Mesodermal cell (in vitro differentiated cells): ENCODE results near the gene TBP.
"Not testable (repeated sequence)": the region's sequence is repeated elsewhere in the genome, so short reads cannot be mapped to it uniquely, and the experiment has no call there.

Experiments used
- H3K27ac ChIP-seq: 2 replicates; pipeline ENCODE4 v1.7.0; 2013; ENCODE audit warnings: mild to moderate bottlenecking, low read depth, low read length, moderate library complexity; ENCODE audit not compliant: severe bottlenecking
- H3K36me3 ChIP-seq: 2 replicates; pipeline ENCODE4 v1.7.1; 2013; ENCODE audit warnings: mild to moderate bottlenecking, low read length, moderate library complexity; ENCODE audit not compliant: control insufficient read depth, insufficient read depth
- H3K4me1 ChIP-seq: one replicate; pipeline ENCODE4 v1.7.1; 2013; ENCODE audit warnings: mild to moderate bottlenecking, low read length; ENCODE audit not compliant: insufficient read depth, control insufficient read depth, poor library complexity, severe bottlenecking
- H3K4me3 ChIP-seq: 2 replicates; pipeline ENCODE4 v1.7.0; 2013; ENCODE audit warnings: low read length, control low read depth, mild to moderate bottlenecking; ENCODE audit not compliant: insufficient read depth, poor library complexity, severe bottlenecking; ENCODE audit errors: extremely low read depth
- H3K9me3 ChIP-seq: 2 replicates; pipeline ENCODE4 v1.7.1; 2013; ENCODE audit warnings: mild to moderate bottlenecking, low read length, moderate library complexity; ENCODE audit not compliant: control insufficient read depth
- WGBS, 2 experiments: methylation state at CpG; one replicate each; pipeline ENCODE4 v1.1.5; 2013; ENCODE audit warnings: missing lambda C conversion rate in 2 of 2; ENCODE audit not compliant: insufficient coverage in 2 of 2; 5-methylcytosine and 5-hydroxymethylcytosine counted together

Gene TBP

GRCh38 chr6:170516783-170517616 is 37.2 kb upstream of the TBP start:
- Histone ChIP-seq H3K27ac (no peak overlapping the region), H3K9me3 (no peaks in the 10 kb centered on the region), H3K36me3 (no peaks in the 10 kb centered on the region), H3K4me1 (no peaks in the 10 kb centered on the region), H3K4me3 (no peak overlapping the region)
- WGBS, 2 experiments, result 17% methylated on average over 3 of the region's 4 CpGs; no CpG with 5 or more reads in 1 of the 2 experiments

DNA sequence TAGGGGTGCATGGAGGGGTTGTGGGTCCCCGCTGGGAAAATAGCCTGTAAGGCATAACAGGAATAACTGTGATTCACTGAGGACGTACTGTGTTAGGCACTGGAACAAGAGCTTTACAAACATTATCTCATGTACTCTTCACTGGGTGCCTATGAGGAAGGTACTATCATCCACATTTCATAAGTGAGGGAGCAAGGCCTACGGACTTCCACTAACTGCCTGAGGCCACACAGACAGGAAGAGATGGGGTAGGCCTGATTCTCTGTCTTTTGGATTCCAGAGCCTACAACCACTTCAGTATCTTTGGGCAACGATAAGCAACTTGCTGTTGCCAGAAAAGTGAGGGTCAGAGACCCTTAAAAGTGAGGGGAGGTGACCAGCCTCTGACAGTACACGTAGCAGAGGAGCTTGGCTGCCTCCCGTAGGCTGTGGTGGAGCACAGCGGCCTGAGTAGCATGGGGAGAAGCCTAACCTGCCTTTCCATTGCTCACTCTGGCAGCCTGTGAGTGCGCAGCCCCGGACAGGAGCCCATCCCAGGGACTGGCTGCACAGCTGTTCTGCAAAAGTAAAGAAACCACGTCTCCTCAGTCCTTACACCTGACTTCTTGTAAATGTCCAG is 31.5 kb upstream of the TBP start:
- 71 to 78% methylated on average over 8 to 10 of the region's 10 CpGs for WGBS, 2 experiments
- no peaks in the 10 kb centered on the region for H3K36me3 ChIP-seq
- H3K4me1 ChIP-seq, result peaks cover 5% of the 10 kb centered on the region
- H3K4me3 ChIP-seq, result no peak overlapping the region
- H3K9me3 ChIP-seq, result no peaks in the 10 kb centered on the region
- H3K27ac ChIP-seq, result no peak overlapping the region

DNA sequence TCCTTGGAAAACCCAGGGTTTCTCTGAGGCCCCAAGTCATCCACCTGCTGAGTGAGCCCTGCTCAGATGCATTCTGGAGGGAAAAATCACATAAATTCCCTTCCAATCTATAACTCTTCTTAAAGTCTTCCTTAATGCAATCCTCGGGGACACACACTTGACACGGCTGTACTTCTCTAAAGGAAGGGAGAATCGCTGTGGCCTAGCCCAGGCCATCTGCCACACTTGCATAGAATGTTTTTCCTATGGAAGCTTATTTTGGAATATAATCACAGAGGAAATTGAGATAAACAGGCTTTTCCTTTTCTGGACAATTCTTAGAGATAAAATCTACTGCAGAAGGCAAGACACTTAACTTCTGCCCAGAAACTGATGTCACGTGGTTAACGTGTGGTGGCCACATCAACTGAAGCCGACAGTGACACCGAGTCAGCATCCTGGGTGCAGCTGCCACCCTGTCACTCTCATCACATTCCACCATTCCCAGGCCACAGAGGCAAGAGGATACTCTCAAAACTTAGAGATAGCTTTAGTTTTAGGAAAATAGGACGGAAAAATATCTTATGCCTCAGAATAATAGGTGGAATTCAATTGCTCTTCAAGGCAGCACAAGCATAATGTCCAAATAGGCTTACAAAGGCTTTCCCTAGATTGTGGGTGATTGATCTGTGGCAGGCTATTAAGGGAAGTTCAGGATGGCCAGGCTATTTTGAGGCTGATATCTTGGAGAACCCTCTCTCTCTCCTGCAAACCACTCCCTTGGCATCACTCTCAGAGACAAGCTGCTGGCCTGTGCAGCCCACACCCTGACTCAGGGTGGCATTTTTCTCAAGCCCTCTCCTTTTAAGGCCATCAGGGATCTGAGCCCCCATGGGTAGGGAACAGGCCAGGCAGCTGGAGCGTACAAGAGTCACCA is 30.7 kb upstream of the TBP start:
- peaks cover 5% of the 10 kb centered on the region for H3K4me1 ChIP-seq
- H3K36me3 ChIP-seq, result no peaks in the 10 kb centered on the region
- WGBS, 2 experiments, result 90 to 94% methylated on average over 2 to 7 of the region's 9 CpGs
- no peak overlapping the region for H3K4me3 ChIP-seq
- no peak overlapping the region for H3K27ac ChIP-seq
- H3K9me3 ChIP-seq, result no peaks in the 10 kb centered on the region

- 93 to 95% methylated on average over 4 of the region's 5 CpGs for WGBS, 2 experiments
- peaks cover 5% of the 10 kb centered on the region for H3K4me1 ChIP-seq
- H3K36me3 ChIP-seq, result no peaks in the 10 kb centered on the region
- no peak overlapping the region for H3K27ac ChIP-seq
- no peaks in the 10 kb centered on the region for H3K9me3 ChIP-seq
- H3K4me3 ChIP-seq, result no peak overlapping the region
These were observed 30.0 kb upstream of the TBP start for GRCh38 chr6:170524172-170524502.

DNA sequence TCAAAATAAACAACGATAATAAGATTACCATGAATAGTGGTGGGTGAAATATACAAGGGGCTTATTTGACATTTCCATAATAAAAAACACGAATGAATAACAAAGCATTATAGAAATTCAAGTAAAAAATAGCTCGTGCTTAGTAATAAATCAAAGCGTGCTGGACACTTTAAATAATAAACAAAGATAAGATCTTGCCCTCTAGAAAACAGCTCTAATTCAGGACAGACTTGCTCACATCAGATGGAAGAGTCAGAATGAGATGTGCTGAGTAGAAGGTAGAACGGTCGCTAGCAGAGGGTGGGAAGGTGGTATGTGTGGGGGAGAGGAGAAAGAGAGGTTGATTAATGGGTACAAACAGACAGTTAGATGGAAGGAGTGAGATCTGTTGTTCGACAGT is 28.4 kb upstream of the TBP start:
- WGBS, 2 experiments, result 71 to 89% methylated on average over 2 to 3 of the region's 7 CpGs
- Histone ChIP-seq H3K4me3 (no peak overlapping the region), H3K27ac (no peak overlapping the region), H3K9me3 (no peaks in the 10 kb centered on the region), H3K4me1 (peaks cover 5% of the 10 kb centered on the region), H3K36me3 (no peaks in the 10 kb centered on the region)

DNA sequence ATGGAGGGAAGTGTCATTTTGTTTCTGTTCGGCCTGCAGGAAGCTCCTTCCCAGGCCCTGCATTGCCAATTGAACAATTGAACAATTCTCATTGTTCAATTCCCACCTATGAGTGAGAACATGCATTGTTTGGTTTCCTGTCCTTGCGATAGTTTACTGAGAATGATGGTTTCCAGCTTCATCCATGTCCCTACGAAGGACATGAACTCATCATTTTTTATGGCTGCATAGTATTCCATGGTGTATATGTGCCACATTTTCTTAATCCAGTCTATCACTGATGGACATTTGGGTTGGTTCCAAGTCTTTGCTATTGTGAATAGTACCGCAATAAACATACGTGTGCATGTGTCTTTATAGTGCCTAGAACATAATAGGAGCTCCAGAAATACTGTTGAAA is 26.2 kb upstream of the TBP start:
- H3K36me3 ChIP-seq, H3K4me1 ChIP-seq, H3K4me3 ChIP-seq, H3K9me3 ChIP-seq, H3K27ac ChIP-seq: not testable (repeated sequence)
- no CpG with 5 or more reads among the region's 5 CpGs for WGBS, 2 experiments

- 54 to 62% methylated on average over 3 of the region's 5 CpGs for WGBS, 2 experiments
- Histone ChIP-seq H3K4me3 (no peak overlapping the region), H3K9me3 (no peaks in the 10 kb centered on the region), H3K4me1 (no peaks in the 10 kb centered on the region), H3K36me3 (peaks cover 21% of the 10 kb centered on the region), H3K27ac (no peak overlapping the region)
These were observed 24.2 kb upstream of the TBP start for GRCh38 chr6:170529839-170530469.

GRCh38 chr6:170532867-170533488 is 21.2 kb upstream of the TBP start:
- H3K36me3 ChIP-seq, result peaks cover 50% of the 10 kb centered on the region

DNA sequence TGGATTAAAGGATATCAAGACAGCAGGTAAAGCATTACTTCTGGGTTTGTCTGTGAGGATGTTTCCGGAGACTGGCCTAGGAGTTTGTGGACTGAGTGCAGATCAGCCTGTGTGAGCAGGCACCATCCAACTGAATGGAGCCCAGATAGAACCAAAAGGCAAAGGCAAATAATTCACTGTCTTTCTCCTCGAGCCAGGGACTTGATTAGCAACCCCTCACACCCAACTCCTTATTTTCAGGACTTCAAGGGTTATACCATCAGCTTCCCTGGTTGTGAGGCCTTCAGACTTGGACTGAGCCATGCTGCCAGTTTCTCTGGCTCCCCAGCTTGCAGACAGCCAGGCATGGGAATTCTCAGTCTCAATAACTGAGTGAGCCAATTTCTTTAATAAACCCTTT is 20.4 kb upstream of the TBP start:
- peaks cover 58% of the 10 kb centered on the region for H3K36me3 ChIP-seq
- no peaks in the 10 kb centered on the region for H3K9me3 ChIP-seq
- H3K27ac ChIP-seq, result no peak overlapping the region
- H3K4me3 ChIP-seq, result no peak overlapping the region
- H3K4me1 ChIP-seq, result no peaks in the 10 kb centered on the region
- WGBS, 2 experiments, result 91% methylated on average over 2 of the region's 2 CpGs; no CpG with 5 or more reads in 1 of the 2 experiments

More at GRCh38 chr6:170532867-170533488, 21.2 kb upstream of the TBP start:
- Histone ChIP-seq H3K9me3 (no peaks in the 10 kb centered on the region), H3K4me3 (no peak overlapping the region), H3K4me1 (no peaks in the 10 kb centered on the region), H3K27ac (no peak overlapping the region)
- 94 to 100% methylated on average over 2 of the region's 7 CpGs for WGBS, 2 experiments

DNA sequence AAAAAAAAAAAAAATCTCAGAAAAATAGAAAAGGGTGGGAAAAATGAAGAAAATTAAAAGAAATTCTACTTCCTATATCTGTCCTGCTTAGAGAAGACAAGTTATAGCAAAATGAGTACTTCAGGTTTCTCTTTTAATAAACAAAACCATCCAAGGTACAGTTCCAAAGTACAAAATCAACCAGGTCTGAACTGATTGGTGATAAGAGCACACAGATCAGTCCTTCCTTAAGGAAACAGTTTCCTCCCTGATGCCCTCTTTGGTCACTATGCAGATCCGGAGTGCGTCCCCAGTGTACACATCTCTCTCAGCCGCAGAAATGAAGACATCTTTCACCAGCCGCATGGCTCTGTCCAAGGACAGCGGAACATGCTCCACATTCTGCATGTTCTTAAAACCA is 19.2 kb upstream of the TBP start:
- H3K27ac ChIP-seq, result no peak overlapping the region
- no peaks in the 10 kb centered on the region for H3K9me3 ChIP-seq
- H3K36me3 ChIP-seq, result peaks cover 70% of the 10 kb centered on the region
- whole genome bisulfite sequencing, 2 experiments, result 94 to 100% methylated on average over 4 to 5 of the region's 5 CpGs
- no peaks in the 10 kb centered on the region for H3K4me1 ChIP-seq
- H3K4me3 ChIP-seq, result no peak overlapping the region
